H1 (cell line): Measurements from ENCODE around the gene ARNT2.

Experiments used
- FOSL1 ChIP-seq: IDR thresholded peaks from 2 replicates; pipeline ENCODE4 v1.6.1; 2011; ENCODE audit warnings: mild to moderate bottlenecking, low read depth, low read length, moderate library complexity; ENCODE audit not compliant: insufficient read depth
- NRF1 ChIP-seq: IDR thresholded peaks from 2 replicates; pipeline ENCODE4 v1.6.1; 2011; ENCODE audit warnings: mild to moderate bottlenecking, low read depth, low read length, improper control_type of control experiment
- SIN3A ChIP-seq, 2 experiments: IDR thresholded peaks in 1 of 2; conservative IDR thresholded peaks in 1 of 2; 2 replicates each; pipeline ENCODE4 v1.6.1; 2011 to 2012; ENCODE audit warnings: low read length in 2 of 2, improper control_type of control experiment in 1 of 2, low read depth in 1 of 2, mild to moderate bottlenecking in 1 of 2
- TAF1 ChIP-seq: IDR thresholded peaks from 2 replicates; pipeline ENCODE4 v1.6.1; 2011; ENCODE audit warnings: mild to moderate bottlenecking, low read depth, low read length
- TF ChIP-seq, protein P1 (sequence below), 3 experiments: IDR thresholded peaks; 1 replicate in 2 of 3; 2 replicates in 1 of 3; pipeline versions ENCODE4 v1.5.1 to v1.6.1; 2011; ENCODE audit warnings: low read length in 3 of 3, mild to moderate bottlenecking in 3 of 3, inconsistent platforms in 2 of 3, low read depth in 1 of 3, moderate library complexity in 1 of 3; ENCODE audit not compliant: insufficient read depth in 1 of 3; ENCODE audit errors: control extremely low read depth in 1 of 3

DNA sequence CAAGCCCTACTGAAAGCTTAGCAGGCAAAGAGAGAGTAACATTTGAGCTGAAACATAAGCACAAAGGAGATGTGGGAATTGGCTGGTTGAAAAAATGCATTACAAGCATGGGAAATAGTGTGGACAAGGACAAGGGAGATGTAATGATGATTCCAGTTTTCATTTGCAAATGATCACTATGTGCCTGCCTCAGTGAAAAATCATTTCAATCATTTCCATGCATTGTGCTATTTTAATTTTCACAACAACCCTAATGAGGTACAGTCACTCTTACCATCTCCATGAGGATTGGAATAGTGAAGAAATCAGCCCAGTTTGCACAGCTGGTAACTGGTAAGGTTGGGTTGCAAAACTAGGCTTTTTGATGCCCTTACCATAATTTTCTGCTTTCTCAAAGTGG, 123.2 kb downstream of the ARNT2 start:
- no peak for TF ChIP-seq TAF1
- no peak for TF ChIP-seq NRF1
- no peak for TF ChIP-seq FOSL1
- TF ChIP-seq, protein P1, sequence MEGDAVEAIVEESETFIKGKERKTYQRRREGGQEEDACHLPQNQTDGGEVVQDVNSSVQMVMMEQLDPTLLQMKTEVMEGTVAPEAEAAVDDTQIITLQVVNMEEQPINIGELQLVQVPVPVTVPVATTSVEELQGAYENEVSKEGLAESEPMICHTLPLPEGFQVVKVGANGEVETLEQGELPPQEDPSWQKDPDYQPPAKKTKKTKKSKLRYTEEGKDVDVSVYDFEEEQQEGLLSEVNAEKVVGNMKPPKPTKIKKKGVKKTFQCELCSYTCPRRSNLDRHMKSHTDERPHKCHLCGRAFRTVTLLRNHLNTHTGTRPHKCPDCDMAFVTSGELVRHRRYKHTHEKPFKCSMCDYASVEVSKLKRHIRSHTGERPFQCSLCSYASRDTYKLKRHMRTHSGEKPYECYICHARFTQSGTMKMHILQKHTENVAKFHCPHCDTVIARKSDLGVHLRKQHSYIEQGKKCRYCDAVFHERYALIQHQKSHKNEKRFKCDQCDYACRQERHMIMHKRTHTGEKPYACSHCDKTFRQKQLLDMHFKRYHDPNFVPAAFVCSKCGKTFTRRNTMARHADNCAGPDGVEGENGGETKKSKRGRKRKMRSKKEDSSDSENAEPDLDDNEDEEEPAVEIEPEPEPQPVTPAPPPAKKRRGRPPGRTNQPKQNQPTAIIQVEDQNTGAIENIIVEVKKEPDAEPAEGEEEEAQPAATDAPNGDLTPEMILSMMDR (IDR thresholded peaks at IDR 0.05; ENCODE audit: control extremely low read depth in 1 of 3, insufficient read depth in 1 of 3, low read depth in 1 of 3, low read length in 3 of 3), result no peak
- TF ChIP-seq SIN3A (conservative IDR thresholded peaks at IDR 0.05 in 1 of 2, IDR thresholded peaks at IDR 0.05 in 1 of 2; ENCODE audit: low read depth in 1 of 2, low read length in 2 of 2), result no peak
